HG02938 (cell line): ENCODE results near the gene TDRD1.

Experiments
- ATAC-seq: cut with Tn5 transposase; IDR thresholded peaks from one replicate; pipeline ENCODE4 v1.9.1; 2021; ENCODE audit warnings: mild to moderate bottlenecking, moderate library complexity; ENCODE audit not compliant: unreplicated experiment

The TDRD1 gene

DNA sequence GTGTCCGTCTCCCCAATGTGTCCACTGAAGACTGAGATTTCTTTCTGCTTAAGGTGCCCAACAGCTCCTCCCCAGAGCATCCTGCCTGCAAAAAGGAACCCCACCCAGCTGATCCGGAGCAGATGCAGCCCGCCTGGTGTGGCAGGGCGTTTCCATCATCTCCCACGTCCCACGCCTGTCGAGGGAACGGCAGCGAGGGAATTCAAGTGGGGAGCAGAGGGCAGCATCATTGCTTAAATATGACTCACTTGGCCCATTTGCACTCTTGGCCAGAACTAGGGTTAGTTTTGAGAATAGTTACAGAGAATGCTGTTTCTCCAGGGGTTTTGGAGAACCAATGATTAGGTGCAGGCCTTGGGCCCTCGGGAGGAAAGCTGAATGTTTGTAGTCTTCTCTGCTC, 80.7 kb downstream of the TDRD1 start:
- no peak for ATAC-seq

DNA sequence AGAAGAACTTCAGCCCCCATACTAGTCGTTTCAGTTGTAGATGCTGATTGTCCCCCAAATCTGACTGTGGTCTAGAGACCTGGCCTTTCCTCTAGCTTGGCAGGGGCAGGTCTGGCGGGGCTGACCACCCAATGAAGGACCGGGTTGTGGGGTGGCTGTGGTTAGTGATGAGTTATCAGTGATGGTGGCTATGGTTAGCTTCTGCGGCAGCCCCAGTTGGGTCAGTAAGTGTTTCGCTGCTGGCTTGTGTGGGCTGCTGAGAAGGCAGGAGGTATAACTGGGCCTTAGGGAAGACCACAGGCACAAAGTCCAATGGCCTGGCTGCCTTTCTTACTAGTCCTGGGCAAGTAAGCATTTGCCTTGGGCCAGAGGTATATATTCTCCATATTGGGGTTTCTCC, 81.2 kb downstream of the TDRD1 start:
- no peak for ATAC-seq

DNA sequence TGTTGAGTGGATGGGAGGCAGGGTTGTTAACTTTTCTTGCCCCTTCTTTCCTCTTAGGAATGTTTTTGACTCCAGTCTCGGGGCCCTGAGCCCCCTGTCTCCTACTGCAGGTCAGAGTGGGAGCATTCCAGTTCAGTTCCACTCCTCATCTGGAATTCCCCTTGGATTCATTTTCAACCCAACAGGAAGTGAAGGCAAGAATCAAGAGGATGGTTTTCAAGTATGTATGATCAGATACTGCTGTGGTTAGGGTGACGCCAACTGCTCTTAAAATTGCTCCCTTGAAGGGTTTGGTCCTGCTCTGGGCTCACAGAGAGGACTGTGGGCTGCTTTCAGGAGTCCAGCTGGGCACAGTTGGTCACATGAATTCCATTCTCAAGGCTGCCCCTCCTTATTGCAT, 81.9 kb downstream of the TDRD1 start:
- no peak for ATAC-seq

GRCh38 chr10:114262496-114262895, 83.3 kb downstream of the TDRD1 start:
- ATAC-seq, result no peak

GRCh38 chr10:114265392-114266053, 86.4 kb downstream of the TDRD1 start:
- ATAC-seq, result no peak

DNA sequence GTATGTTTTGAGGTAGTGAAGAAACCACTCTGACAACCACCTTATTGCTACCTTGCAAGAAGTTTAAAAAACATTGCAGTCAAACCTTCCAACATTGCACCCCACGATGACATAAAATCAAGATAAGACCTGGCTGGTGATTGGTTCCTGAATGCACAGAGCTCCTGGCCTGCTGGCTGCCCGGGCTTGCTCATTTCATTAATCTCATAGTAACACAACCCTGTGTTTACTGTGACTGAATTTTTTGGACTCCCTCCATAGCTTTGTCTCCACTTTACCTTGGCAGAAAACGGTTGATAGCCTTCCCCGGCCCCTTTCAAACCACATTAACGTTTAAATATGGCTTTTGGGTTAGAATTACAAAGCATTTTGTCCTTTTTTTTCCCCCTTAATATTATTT, 87.4 kb downstream of the TDRD1 start:
- ATAC-seq, result no peak

- ATAC-seq, result no peak
Measured at GRCh38 chr10:114271075-114271778, 92.1 kb downstream of the TDRD1 start.

GRCh38 chr10:114271779-114272167, 92.6 kb downstream of the TDRD1 start:
- no peak for ATAC-seq

GRCh38 chr10:114272696-114273095, 93.5 kb downstream of the TDRD1 start:
- no peak for ATAC-seq

DNA sequence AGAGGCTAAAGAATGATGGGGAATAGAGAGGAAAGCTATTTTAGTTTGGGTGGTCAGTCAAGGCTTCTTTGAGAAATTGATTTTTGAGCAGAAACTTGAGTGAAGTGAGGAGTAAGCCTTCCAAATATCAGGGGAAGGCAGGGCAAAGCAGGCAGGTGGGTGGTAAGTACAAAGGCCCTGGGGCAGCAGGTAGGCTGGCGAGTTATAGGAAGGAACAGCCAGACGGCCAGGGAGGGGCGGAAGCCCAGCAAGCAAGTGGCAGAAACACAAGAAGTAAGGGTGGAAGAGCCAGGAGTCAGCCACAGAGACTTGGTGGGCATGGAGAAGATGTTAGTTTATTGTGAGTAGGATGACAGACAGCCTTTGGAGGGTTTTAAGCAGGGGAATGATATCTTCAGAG, 94.8 kb downstream of the TDRD1 start:
- no peak for ATAC-seq

GRCh38 chr10:114274616-114275453, 95.7 kb downstream of the TDRD1 start:
- ATAC-seq, result no peak

GRCh38 chr10:114276066-114276465, 96.9 kb downstream of the TDRD1 start:
- no peak for ATAC-seq

DNA sequence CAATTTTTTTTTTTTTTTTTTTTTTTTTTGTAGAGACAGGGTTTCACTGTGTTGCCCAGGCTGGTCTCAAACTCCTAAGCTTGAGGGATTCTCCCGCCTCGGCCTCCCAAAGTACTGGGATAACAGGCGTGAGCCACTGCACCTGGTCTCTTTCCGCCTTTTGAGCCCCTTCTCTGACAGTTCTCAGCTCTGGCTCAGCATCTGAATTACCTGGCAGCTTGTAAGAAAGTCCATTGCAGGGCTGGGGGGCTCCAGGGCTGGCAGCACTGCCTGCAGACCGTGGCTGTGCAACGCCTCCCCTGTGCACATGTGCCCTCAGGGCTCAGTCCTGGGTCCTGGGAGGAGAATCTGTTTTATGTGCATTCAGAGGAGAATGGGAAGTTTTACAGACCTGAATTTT, 97.5 kb downstream of the TDRD1 start:
- no peak for ATAC-seq

DNA sequence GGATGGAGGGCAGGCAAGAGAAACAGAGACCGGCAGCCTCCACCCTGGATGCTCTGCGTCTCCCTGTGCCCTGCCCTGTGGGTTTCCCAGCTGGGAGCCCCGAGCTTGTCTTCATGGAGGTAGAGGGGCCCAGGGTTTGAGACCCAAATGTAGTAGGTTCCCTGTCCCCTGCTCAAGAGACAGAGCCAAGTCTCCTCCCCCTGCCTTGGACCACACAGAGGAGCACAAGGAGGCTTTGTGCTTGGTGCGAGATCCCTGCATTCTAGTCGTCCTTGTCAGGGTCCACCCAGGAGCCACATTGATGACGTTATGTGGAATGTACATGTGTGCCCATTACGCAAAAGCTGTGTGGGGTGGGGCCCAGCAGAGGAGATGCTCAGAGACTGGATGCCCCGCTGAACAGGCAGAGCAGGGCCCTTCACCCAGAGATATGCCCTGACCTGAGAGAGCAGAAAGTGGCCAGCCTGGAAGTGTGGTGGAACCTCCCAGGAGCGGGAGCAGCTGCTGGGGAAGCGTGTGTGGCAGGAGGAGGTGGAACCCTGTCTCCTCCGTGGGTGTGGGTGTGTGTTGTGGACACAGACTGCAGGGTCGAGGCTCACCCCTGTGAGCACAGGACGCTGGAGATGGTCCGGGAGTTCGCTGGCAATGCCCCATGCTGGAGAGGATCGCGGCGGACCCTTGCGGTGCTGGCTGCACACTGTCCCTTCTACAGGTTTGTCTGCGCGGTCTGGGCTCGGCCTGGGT, 99.2 kb downstream of the TDRD1 start:
- ATAC-seq, result no peak

GRCh38 chr10:114278884-114279191, 99.7 kb downstream of the TDRD1 start:
- ATAC-seq, result no peak

GRCh38 chr10:114279289-114279688, 100.1 kb downstream of the TDRD1 start:
- ATAC-seq, result no peak

DNA sequence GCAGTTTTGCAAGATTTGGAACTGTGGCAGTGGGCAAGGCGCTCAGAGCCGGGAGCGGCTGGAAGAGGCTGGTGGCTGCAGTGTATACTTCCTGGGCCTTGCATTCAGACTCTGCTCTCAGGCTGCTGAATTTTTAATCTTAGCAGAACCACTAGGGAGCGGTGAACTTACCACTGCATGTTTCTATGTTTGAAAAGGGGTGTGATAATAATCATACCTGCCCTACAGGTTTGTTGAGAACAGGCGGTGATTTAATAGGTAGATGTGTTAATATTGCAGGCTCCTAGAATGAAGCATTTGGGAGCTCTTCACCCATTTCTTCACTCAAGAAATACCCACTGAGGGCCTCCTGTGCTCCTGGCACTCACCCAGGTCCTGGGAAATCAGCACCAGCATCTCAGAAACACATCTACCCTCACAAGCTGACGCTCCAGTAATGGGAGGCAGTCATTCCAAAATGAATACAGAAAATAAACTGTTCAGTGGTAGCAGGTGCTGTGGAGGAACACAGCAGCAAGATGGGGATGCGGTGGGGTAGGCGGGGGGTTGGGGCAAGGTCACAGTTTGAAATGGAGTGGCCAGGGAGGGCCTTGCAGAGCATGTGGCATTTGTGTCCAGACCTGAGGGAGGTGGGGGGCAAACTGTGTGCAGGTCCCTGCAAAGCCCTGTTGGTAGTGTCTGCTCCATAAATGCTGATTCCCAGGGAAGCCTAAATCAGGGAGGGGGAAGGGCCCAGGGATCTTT, 100.9 kb downstream of the TDRD1 start:
- ATAC-seq, result no peak

- ATAC-seq, result no peak
Measured at GRCh38 chr10:114281006-114281405, 101.9 kb downstream of the TDRD1 start.

GRCh38 chr10:114281461-114281860, 102.3 kb downstream of the TDRD1 start:
- ATAC-seq, result no peak
